Diencephalon (tissue), 1 donor: ENCODE measurements around the gene SLC37A1. TPM values are rescaled to one million over a fixed set of nuclear protein-coding genes. Genes with fewer than 3 reads are reported as not detected.

ENCODE experiments used
- total RNA-seq: library from RNA; depleted of rRNA; stranded (reverse); fragments of >200 nt; gene quantifications from one replicate; pipeline ENCODE4 v1.2.3, GENCODE V29; 2014

SLC37A1 gene
- 40.6 TPM for total RNA-seq

DNA sequence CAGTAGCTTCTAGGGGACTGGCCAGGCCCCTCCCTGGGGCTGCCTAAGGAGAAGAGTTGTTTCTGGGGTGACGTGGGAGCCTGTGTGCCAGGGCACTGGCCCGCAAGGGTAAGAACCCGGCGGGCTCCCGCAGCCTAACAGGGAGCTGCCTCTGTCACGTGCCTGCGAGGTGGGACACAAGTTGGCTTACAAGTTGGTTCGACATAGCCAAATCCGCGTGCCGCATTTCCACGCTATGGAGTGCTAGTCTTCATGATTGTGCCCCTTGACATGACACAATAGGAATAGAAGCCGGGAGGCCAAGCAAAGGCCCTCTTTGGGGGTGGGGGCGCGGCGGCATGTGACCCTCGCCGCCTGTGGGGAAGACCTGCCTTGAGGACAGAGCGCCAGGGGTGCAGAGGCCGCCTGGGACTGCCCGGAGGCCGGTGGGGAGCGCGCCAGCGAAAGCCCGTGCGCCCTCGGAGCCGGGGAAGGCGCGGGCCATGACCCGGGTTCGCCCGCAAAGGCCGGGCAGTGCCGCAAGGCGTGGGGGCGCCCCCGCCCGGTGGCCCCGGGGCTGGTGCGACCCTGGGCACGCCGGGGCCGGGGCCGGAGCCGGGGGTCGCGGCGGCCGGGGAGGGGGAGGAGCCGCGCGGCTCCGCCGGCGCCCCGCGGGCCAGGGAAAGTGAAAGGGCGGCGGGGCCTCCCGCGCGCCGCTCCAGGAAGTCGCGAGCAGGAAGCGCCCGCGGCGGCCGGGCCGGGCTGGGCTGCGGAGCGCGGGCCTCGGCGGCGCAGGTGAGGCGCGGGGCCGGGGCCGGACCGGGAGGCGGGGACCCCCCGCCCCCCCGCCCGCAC is at the start of gene SLC37A1:
Gene SLC37A1, plus strand, starts transcription at position 702 of the 834 bp plus-strand sequence. CDS start 4,603 bp downstream, outside the sequence.

DNA sequence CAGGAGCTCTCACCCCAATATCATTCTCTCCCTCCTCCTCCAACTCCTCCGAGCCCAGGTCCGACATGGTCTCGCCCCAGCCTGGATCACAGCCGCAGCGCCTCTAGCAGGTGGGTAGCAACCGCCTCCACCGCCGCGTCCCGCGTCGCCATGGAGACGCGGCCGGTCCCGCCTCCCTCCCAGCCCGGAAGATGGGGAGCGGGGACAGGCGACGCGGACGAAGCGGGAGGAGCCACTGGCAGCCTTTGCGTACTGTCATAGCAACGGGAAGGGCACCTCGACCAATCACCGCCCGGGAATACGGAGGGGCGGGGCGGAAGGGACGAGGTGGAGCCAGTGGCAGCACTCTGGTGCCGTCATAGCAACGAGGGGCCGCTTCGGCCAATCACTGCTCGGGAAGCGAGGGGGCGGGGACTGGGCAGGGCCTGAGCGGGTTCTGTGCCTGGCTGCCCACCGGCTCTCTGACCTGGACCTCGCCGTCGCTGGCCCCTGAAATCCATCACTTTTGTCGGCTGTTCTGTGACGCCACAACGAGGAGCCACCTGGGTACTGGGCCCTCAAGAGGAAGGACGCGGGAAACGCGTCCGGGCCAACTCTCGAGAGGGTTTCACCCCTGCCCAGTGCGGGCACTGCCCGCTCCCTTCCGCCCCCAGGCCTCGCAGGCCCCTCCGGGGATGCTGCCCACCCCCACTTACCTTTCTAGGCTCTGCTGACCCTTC is 17.4 kb upstream of the SLC37A1 start, which contains the start of gene RSPH1:
Gene RSPH1, minus strand, starts transcription at position 105 of the 719 bp plus-strand sequence. Its CDS starts 38 bp downstream, at position 67.

Other genes starting within 250 kb of the SLC37A1 start
- not detected for gene TFF3, start 198.4 kb upstream of the SLC37A1 start, total RNA-seq
- not detected for gene TFF2, start 162.9 kb upstream of the SLC37A1 start, total RNA-seq
- gene TFF1, start 147.3 kb upstream of the SLC37A1 start, total RNA-seq, result not detected
- 0.23 TPM for gene TMPRSS3, start 117.8 kb upstream of the SLC37A1 start, total RNA-seq
- gene UBASH3A, start 110.0 kb upstream of the SLC37A1 start, total RNA-seq, result not detected
- gene RSPH1, start 17.6 kb upstream of the SLC37A1 start, total RNA-seq, result 9.9 TPM
- 18.7 TPM for gene PDE9A, start 139.8 kb downstream of the SLC37A1 start, total RNA-seq